HepG2 (cell line): Measurements from ENCODE around the gene VCP. TPM values are rescaled to one million over a fixed set of nuclear protein-coding genes. Genes with fewer than 3 reads are reported as not detected.

Experiments used
- CC2D1A ChIP-seq: sonication (generic); formaldehyde crosslinking; IDR thresholded peaks from 2 replicates; pipeline ENCODE4 v1.8.1; 2023; ENCODE audit warnings: mild to moderate bottlenecking, missing genetic modification reagents
- HDAC6 ChIP-seq: fragments of 200-600 bp; sonication (generic); IDR thresholded peaks from 2 replicates; pipeline ENCODE4 v1.7.0; 2017; ENCODE audit warnings: mild to moderate bottlenecking, antibody characterized with exemption, low read length, low read depth
- HNF4G ChIP-seq, 2 experiments: sonication (generic) in 1 of 2; formaldehyde crosslinking in 1 of 2; IDR thresholded peaks; 2 replicates each; pipeline versions ENCODE4 v1.4.0 to v1.6.1; 2011 to 2020; ENCODE audit warnings: borderline replicate concordance in 2 of 2, low read depth in 2 of 2, mild to moderate bottlenecking in 2 of 2, low read length in 1 of 2, missing genetic modification reagents in 1 of 2, moderate library complexity in 1 of 2
- KDM3A ChIP-seq: IDR thresholded peaks from 2 replicates; pipeline ENCODE4 v1.6.1; 2018; ENCODE audit warnings: low read depth, missing compliant biosample characterization
- NRL ChIP-seq: sonication (generic); formaldehyde crosslinking; IDR thresholded peaks from 2 replicates; pipeline ENCODE4 v1.5.0; 2020; ENCODE audit warnings: missing genetic modification reagents, mild to moderate bottlenecking, moderate library complexity, borderline replicate concordance
- ZNF274 ChIP-seq: sonication (generic); formaldehyde crosslinking; IDR thresholded peaks from 2 replicates; pipeline ENCODE4 v1.5.1; 2020; ENCODE audit warnings: mild to moderate bottlenecking, missing genetic modification reagents
- ZNF296 ChIP-seq: sonication (generic); formaldehyde crosslinking; conservative IDR thresholded peaks from 2 replicates; pipeline ENCODE4 v1.5.0; 2020; ENCODE audit warnings: mild to moderate bottlenecking, missing genetic modification reagents
- ZNF335 ChIP-seq: sonication (generic); formaldehyde crosslinking; IDR thresholded peaks from 2 replicates; pipeline ENCODE4 v1.4.0; 2020; ENCODE audit warnings: missing genetic modification reagents
- ZNF431 ChIP-seq: sonication (generic); formaldehyde crosslinking; IDR thresholded peaks from 2 replicates; pipeline ENCODE4 v1.9.0; 2022; ENCODE audit warnings: missing genetic modification reagents, low read depth, mild to moderate bottlenecking, borderline replicate concordance
- polyA plus RNA-seq, 8 experiments: library from polyadenylated mRNA; depleted of rRNA in 3 of 8; stranded (reverse) in 7 of 8; unstranded in 1 of 8; fragments of >200 nt; fragmentation: Illumina TruSeq in 4 of 8; extraction: Trizol in 4 of 8; gene quantifications; 2 replicates each; pipeline versions ENCODE4 v1.2.1 to v1.2.3, GENCODE V29; 2011 to 2016; ENCODE audit warnings: low read depth in 4 of 8, missing spikeins in 1 of 8, mixed read lengths in 1 of 8; ENCODE audit not compliant: insufficient read depth in 1 of 8
- total RNA-seq, 5 experiments: library from RNA; depleted of rRNA; stranded (reverse); fragments of >200 nt; fragmentation: Illumina TruSeq; extraction: Trizol; gene quantifications; 2 replicates each; pipeline ENCODE4 v1.2.3, GENCODE V29; 2016; ENCODE audit warnings: low read depth in 1 of 5
- TF ChIP-seq, protein P1 (sequence below): sonication (generic); formaldehyde crosslinking; IDR thresholded peaks from 2 replicates; pipeline ENCODE4 v1.8.1; 2023; ENCODE audit warnings: mild to moderate bottlenecking, missing genetic modification reagents
- TF ChIP-seq, protein P2 (sequence below): IDR thresholded peaks from 2 replicates; pipeline ENCODE4 v1.6.1; 2016; ENCODE audit warnings: mild to moderate bottlenecking
- TF ChIP-seq, protein P3 (sequence below): sonication (generic); formaldehyde crosslinking; IDR thresholded peaks from 2 replicates; pipeline ENCODE4 v1.5.0; 2020; ENCODE audit warnings: mild to moderate bottlenecking, missing genetic modification reagents
- TF ChIP-seq, protein P4 (sequence below): sonication (generic); formaldehyde crosslinking; IDR thresholded peaks from 2 replicates; pipeline ENCODE4 v1.8.0; 2022; ENCODE audit warnings: mild to moderate bottlenecking, missing genetic modification reagents; ENCODE audit not compliant: insufficient replicate concordance
- TF ChIP-seq, protein P5 (sequence below): sonication (generic); formaldehyde crosslinking; IDR thresholded peaks from 2 replicates; pipeline ENCODE4 v1.4.0; 2020; ENCODE audit warnings: mild to moderate bottlenecking, missing genetic modification reagents
- TF ChIP-seq, protein P6 (sequence below), 2 experiments: IDR thresholded peaks; 2 replicates each; pipeline ENCODE4 v1.6.1; 2011 to 2012; ENCODE audit warnings: low read length in 2 of 2, borderline replicate concordance in 1 of 2, low read depth in 1 of 2, mild to moderate bottlenecking in 1 of 2, moderate library complexity in 1 of 2

Gene VCP
- total and polyA plus RNA-seq, 2 of the 13 experiments (the other 11 are each of a cell fraction or from before 2014, with no cell fraction given): 143 to 391 TPM

DNA sequence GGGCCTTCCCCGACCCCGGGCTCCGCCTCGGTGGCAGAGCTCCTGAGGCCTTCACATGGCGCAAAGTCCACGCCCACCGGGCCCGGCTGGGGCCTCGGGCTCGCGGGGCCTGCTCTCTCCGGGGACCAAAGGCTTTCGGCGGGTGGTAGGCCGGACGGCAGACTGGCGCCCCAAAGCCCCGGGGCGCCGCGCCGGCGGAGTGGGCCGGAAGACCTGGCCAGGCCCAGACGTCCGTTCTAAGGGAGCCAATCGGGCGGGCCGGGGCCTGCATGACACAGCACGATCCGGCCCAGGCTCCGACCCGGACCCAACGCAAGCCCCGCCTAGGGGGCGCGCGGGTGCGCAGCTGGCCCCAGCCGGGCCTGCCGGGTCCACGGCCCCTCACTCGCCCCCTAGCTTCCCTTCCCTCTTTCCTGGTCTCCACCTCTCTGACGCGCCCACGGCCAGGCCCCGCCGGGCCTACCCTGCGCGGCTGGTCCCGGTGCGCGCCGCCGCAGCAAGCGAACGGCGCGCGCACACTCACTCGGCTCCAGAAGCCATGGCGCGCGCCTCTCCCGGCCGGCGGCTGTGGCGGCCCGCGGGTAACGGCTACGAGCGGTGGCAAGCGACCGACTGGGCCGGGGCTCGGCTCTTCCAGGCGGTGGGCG is 488 bp downstream of the VCP start (continued):
- TF ChIP-seq, protein P1, sequence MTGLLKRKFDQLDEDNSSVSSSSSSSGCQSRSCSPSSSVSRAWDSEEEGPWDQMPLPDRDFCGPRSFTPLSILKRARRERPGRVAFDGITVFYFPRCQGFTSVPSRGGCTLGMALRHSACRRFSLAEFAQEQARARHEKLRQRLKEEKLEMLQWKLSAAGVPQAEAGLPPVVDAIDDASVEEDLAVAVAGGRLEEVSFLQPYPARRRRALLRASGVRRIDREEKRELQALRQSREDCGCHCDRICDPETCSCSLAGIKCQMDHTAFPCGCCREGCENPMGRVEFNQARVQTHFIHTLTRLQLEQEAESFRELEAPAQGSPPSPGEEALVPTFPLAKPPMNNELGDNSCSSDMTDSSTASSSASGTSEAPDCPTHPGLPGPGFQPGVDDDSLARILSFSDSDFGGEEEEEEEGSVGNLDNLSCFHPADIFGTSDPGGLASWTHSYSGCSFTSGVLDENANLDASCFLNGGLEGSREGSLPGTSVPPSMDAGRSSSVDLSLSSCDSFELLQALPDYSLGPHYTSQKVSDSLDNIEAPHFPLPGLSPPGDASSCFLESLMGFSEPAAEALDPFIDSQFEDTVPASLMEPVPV: peak; percentile 79; the same call in 1 of the 2 replicates
- TF ChIP-seq, protein P2, sequence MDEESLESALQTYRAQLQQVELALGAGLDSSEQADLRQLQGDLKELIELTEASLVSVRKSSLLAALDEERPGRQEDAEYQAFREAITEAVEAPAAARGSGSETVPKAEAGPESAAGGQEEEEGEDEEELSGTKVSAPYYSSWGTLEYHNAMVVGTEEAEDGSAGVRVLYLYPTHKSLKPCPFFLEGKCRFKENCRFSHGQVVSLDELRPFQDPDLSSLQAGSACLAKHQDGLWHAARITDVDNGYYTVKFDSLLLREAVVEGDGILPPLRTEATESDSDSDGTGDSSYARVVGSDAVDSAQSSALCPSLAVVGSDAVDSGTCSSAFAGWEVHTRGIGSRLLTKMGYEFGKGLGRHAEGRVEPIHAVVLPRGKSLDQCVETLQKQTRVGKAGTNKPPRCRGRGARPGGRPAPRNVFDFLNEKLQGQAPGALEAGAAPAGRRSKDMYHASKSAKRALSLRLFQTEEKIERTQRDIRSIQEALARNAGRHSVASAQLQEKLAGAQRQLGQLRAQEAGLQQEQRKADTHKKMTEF (CRISPR knock-in tag): peak; percentile 72; the same call in 1 of the 2 replicates
- no peak for TF ChIP-seq HNF4G (IDR thresholded peaks at IDR 0.05; ENCODE audit: borderline replicate concordance, low read depth, low read length)
- peak; percentile 54 for TF ChIP-seq HNF4G (CRISPR knock-in tag; IDR thresholded peaks at IDR 0.05; ENCODE audit: borderline replicate concordance, low read depth)
- no peak for TF ChIP-seq HDAC6
- TF ChIP-seq NRL (CRISPR knock-in tag): 0 out of 2 replicates have a peak, but pooled peaks have one; percentile 18
- TF ChIP-seq ZNF274: peak; percentile 27; the same call in 1 of the 2 replicates
- peak; percentile 49; the same call in 1 of the 2 replicates for TF ChIP-seq KDM3A (CRISPR knock-in tag)
- TF ChIP-seq ZNF335 (CRISPR knock-in tag): no peak
- TF ChIP-seq, protein P3, sequence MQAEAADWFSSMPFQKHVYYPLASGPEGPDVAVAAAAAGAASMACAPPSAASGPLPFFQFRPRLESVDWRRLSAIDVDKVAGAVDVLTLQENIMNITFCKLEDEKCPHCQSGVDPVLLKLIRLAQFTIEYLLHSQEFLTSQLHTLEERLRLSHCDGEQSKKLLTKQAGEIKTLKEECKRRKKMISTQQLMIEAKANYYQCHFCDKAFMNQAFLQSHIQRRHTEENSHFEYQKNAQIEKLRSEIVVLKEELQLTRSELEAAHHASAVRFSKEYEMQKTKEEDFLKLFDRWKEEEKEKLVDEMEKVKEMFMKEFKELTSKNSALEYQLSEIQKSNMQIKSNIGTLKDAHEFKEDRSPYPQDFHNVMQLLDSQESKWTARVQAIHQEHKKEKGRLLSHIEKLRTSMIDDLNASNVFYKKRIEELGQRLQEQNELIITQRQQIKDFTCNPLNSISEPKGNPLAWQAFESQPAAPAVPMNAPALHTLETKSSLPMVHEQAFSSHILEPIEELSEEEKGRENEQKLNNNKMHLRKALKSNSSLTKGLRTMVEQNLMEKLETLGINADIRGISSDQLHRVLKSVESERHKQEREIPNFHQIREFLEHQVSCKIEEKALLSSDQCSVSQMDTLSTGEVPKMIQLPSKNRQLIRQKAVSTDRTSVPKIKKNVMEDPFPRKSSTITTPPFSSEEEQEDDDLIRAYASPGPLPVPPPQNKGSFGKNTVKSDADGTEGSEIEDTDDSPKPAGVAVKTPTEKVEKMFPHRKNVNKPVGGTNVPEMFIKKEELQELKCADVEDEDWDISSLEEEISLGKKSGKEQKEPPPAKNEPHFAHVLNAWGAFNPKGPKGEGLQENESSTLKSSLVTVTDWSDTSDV: 0 out of 2 replicates have a peak, but pooled peaks have one; percentile 22
- TF ChIP-seq, protein P4, sequence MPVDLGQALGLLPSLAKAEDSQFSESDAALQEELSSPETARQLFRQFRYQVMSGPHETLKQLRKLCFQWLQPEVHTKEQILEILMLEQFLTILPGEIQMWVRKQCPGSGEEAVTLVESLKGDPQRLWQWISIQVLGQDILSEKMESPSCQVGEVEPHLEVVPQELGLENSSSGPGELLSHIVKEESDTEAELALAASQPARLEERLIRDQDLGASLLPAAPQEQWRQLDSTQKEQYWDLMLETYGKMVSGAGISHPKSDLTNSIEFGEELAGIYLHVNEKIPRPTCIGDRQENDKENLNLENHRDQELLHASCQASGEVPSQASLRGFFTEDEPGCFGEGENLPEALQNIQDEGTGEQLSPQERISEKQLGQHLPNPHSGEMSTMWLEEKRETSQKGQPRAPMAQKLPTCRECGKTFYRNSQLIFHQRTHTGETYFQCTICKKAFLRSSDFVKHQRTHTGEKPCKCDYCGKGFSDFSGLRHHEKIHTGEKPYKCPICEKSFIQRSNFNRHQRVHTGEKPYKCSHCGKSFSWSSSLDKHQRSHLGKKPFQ (CRISPR knock-in tag): peak; percentile 18
- TF ChIP-seq, protein P5, sequence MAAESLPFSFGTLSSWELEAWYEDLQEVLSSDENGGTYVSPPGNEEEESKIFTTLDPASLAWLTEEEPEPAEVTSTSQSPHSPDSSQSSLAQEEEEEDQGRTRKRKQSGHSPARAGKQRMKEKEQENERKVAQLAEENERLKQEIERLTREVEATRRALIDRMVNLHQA (CRISPR knock-in tag): no peak
- peak; percentile 86; the same call in 1 of the 2 replicates for TF ChIP-seq ZNF431 (CRISPR knock-in tag)
- TF ChIP-seq CC2D1A (CRISPR knock-in tag): no peak
- TF ChIP-seq ZNF296 (CRISPR knock-in tag): no peak
- TF ChIP-seq, protein P6, sequence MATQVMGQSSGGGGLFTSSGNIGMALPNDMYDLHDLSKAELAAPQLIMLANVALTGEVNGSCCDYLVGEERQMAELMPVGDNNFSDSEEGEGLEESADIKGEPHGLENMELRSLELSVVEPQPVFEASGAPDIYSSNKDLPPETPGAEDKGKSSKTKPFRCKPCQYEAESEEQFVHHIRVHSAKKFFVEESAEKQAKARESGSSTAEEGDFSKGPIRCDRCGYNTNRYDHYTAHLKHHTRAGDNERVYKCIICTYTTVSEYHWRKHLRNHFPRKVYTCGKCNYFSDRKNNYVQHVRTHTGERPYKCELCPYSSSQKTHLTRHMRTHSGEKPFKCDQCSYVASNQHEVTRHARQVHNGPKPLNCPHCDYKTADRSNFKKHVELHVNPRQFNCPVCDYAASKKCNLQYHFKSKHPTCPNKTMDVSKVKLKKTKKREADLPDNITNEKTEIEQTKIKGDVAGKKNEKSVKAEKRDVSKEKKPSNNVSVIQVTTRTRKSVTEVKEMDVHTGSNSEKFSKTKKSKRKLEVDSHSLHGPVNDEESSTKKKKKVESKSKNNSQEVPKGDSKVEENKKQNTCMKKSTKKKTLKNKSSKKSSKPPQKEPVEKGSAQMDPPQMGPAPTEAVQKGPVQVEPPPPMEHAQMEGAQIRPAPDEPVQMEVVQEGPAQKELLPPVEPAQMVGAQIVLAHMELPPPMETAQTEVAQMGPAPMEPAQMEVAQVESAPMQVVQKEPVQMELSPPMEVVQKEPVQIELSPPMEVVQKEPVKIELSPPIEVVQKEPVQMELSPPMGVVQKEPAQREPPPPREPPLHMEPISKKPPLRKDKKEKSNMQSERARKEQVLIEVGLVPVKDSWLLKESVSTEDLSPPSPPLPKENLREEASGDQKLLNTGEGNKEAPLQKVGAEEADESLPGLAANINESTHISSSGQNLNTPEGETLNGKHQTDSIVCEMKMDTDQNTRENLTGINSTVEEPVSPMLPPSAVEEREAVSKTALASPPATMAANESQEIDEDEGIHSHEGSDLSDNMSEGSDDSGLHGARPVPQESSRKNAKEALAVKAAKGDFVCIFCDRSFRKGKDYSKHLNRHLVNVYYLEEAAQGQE (IDR thresholded peaks at IDR 0.05; ENCODE audit: borderline replicate concordance in 1 of 2, low read depth in 1 of 2, low read length in 2 of 2): peak in 1 of 2 experiments; percentile 48; a peak in 1 of 4 replicates
